SK-N-SH treated with all-trans-retinoic acid at 6 μM for 48 hours (cell line): ENCODE results near the gene ABCF3.

Source experiments
- ATAC-seq: fragments of 200-7000 bp; cut with Tn5 transposase; 3 replicates; pipeline ENCODE4 v1.9.1; 2020; ENCODE audit warnings: mild to moderate bottlenecking, moderate library complexity
- BACH2 ChIP-seq: fragments of 250-450 bp; sonication (Bioruptor Pico); IDR thresholded peaks from 2 replicates; pipeline ENCODE4 v1.9.0; 2021; ENCODE audit warnings: mild to moderate bottlenecking, borderline replicate concordance
- CREB5 ChIP-seq: fragments of 250-450 bp; sonication (Bioruptor Pico); IDR thresholded peaks from 2 replicates; pipeline ENCODE4 v1.5.1; 2020; ENCODE audit warnings: low read depth, mild to moderate bottlenecking, moderate library complexity
- CSDC2 ChIP-seq: fragments of 250-450 bp; sonication (Bioruptor Pico); IDR thresholded peaks from 2 replicates; pipeline ENCODE4 v1.5.0; 2020; ENCODE audit warnings: mild to moderate bottlenecking, moderate library complexity
- CSRNP3 ChIP-seq: fragments of 250-450 bp; sonication (Bioruptor Pico); IDR thresholded peaks from 2 replicates; pipeline ENCODE4 v1.5.1; 2021; ENCODE audit warnings: mild to moderate bottlenecking, moderate library complexity
- GLIS3 ChIP-seq: fragments of 250-450 bp; sonication (Bioruptor Pico); IDR thresholded peaks from 2 replicates; pipeline ENCODE4 v1.5.0; 2020; ENCODE audit warnings: mild to moderate bottlenecking, moderate library complexity
- ISL1 ChIP-seq: fragments of 250-450 bp; sonication (Bioruptor Pico); IDR thresholded peaks from 2 replicates; pipeline ENCODE4 v2.1.2; 2022; ENCODE audit warnings: mild to moderate bottlenecking, moderate library complexity
- OSR1 ChIP-seq: fragments of 250-450 bp; sonication (Bioruptor Pico); IDR thresholded peaks from 2 replicates; pipeline ENCODE4 v1.8.0; 2022; ENCODE audit warnings: moderate library complexity, mild to moderate bottlenecking, inconsistent platforms
- PATZ1 ChIP-seq: fragments of 250-450 bp; sonication (Bioruptor Pico); IDR thresholded peaks from 2 replicates; pipeline ENCODE4 v1.8.0; 2020; ENCODE audit warnings: mild to moderate bottlenecking, moderate library complexity, borderline replicate concordance
- PPARA ChIP-seq: fragments of 250-450 bp; sonication (Bioruptor Pico); IDR thresholded peaks from 2 replicates; pipeline ENCODE4 v1.5.0; 2020; ENCODE audit warnings: mild to moderate bottlenecking, borderline replicate concordance
- RARB ChIP-seq: fragments of 250-450 bp; sonication (Bioruptor Pico); IDR thresholded peaks from 2 replicates; pipeline ENCODE4 v1.8.0; 2021; ENCODE audit warnings: mild to moderate bottlenecking, moderate library complexity
- SNAI2 ChIP-seq: fragments of 250-450 bp; sonication (Bioruptor Pico); IDR thresholded peaks from 2 replicates; pipeline ENCODE4 v1.5.0; 2020; ENCODE audit warnings: mild to moderate bottlenecking, moderate library complexity
- TCF4 ChIP-seq: fragments of 250-450 bp; sonication (Bioruptor Pico); IDR thresholded peaks from 2 replicates; pipeline ENCODE4 v1.8.0; 2021; ENCODE audit warnings: mild to moderate bottlenecking, moderate library complexity, borderline replicate concordance
- ZFP3 ChIP-seq: fragments of 250-450 bp; sonication (Bioruptor Pico); IDR thresholded peaks from 2 replicates; pipeline ENCODE4 v1.5.0; 2020; ENCODE audit warnings: mild to moderate bottlenecking, moderate library complexity
- ZFP30 ChIP-seq: fragments of 450-650 bp; formaldehyde crosslinking; IDR thresholded peaks from 2 replicates; pipeline ENCODE4 v1.5.0; 2022; ENCODE audit warnings: mild to moderate bottlenecking, moderate library complexity
- ZNF70 ChIP-seq: fragments of 450-650 bp; formaldehyde crosslinking; IDR thresholded peaks from 2 replicates; pipeline ENCODE4 v1.5.0; 2020; ENCODE audit warnings: mild to moderate bottlenecking, moderate library complexity
- ZNF8 ChIP-seq: fragments of 450-650 bp; formaldehyde crosslinking; IDR thresholded peaks from 2 replicates; pipeline ENCODE4 v1.5.0; 2020; ENCODE audit warnings: mild to moderate bottlenecking, moderate library complexity
- TF ChIP-seq, protein P1 (sequence below): fragments of 250-450 bp; sonication (Bioruptor Pico); IDR thresholded peaks from 2 replicates; pipeline ENCODE4 v1.5.0; 2020; ENCODE audit warnings: mild to moderate bottlenecking, moderate library complexity
- TF ChIP-seq, protein P2 (sequence below): fragments of 250-450 bp; sonication (Bioruptor Pico); IDR thresholded peaks from 2 replicates; pipeline ENCODE4 v1.8.0; 2021; ENCODE audit warnings: low read depth, mild to moderate bottlenecking, moderate library complexity, borderline replicate concordance

The ABCF3 gene

GRCh38 chr3:184238246-184238818, 52.3 kb downstream of the ABCF3 start:
- TF ChIP-seq PPARA (CRISPR knock-in tag) (no peak), ZNF70 (CRISPR knock-in tag) (no peak), ZFP3 (CRISPR knock-in tag) (no peak)
- TF ChIP-seq, protein P1, sequence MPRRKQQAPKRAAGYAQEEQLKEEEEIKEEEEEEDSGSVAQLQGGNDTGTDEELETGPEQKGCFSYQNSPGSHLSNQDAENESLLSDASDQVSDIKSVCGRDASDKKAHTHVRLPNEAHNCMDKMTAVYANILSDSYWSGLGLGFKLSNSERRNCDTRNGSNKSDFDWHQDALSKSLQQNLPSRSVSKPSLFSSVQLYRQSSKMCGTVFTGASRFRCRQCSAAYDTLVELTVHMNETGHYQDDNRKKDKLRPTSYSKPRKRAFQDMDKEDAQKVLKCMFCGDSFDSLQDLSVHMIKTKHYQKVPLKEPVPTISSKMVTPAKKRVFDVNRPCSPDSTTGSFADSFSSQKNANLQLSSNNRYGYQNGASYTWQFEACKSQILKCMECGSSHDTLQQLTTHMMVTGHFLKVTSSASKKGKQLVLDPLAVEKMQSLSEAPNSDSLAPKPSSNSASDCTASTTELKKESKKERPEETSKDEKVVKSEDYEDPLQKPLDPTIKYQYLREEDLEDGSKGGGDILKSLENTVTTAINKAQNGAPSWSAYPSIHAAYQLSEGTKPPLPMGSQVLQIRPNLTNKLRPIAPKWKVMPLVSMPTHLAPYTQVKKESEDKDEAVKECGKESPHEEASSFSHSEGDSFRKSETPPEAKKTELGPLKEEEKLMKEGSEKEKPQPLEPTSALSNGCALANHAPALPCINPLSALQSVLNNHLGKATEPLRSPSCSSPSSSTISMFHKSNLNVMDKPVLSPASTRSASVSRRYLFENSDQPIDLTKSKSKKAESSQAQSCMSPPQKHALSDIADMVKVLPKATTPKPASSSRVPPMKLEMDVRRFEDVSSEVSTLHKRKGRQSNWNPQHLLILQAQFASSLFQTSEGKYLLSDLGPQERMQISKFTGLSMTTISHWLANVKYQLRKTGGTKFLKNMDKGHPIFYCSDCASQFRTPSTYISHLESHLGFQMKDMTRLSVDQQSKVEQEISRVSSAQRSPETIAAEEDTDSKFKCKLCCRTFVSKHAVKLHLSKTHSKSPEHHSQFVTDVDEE (CRISPR knock-in tag) = no peak
- ATAC-seq = no peak

DNA sequence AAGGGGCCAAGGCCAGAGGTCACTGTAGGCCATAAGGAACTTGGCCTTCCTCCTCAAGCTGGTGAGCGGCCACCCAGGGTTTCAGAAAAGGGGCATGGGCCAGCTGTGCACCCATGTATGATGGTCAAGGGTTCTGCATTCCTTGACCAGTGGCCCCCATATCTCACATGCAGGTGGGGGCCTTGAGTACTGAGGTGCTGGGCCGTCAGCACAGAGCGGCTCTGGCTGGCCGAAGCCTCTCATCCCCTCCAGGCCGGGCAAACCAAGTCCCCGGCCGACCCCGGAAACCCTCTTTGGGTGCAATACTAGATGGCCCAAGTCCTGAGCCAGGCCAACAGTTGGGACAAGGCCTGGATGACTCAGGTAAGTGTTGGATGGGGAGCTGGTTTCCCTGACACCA, 53.2 kb downstream of the ABCF3 start:
- ATAC-seq = no peak
- TF ChIP-seq ZFP30 (CRISPR knock-in tag) (no peak), ZNF70 (CRISPR knock-in tag) (no peak), OSR1 (CRISPR knock-in tag) (no peak), GLIS3 (CRISPR knock-in tag) (no peak), BACH2 (CRISPR knock-in tag) (no peak), PATZ1 (CRISPR knock-in tag) (no peak), ISL1 (CRISPR knock-in tag) (no peak), ZFP3 (CRISPR knock-in tag) (no peak), TCF4 (no peak), ZNF8 (CRISPR knock-in tag) (no peak), CREB5 (CRISPR knock-in tag) (no peak), CSDC2 (CRISPR knock-in tag) (no peak), PPARA (CRISPR knock-in tag) (no peak), RARB (no peak), CSRNP3 (CRISPR knock-in tag) (no peak)
- TF ChIP-seq, protein P2, sequence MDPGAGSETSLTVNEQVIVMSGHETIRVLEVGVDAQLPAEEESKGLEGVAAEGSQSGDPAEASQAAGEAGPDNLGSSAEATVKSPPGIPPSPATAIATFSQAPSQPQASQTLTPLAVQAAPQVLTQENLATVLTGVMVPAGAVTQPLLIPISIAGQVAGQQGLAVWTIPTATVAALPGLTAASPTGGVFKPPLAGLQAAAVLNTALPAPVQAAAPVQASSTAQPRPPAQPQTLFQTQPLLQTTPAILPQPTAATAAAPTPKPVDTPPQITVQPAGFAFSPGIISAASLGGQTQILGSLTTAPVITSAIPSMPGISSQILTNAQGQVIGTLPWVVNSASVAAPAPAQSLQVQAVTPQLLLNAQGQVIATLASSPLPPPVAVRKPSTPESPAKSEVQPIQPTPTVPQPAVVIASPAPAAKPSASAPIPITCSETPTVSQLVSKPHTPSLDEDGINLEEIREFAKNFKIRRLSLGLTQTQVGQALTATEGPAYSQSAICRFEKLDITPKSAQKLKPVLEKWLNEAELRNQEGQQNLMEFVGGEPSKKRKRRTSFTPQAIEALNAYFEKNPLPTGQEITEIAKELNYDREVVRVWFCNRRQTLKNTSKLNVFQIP (CRISPR knock-in tag) = no peak

- TF ChIP-seq TCF4 (no peak), BACH2 (CRISPR knock-in tag) (no peak), GLIS3 (CRISPR knock-in tag) (no peak), SNAI2 (no peak)
- TF ChIP-seq, protein P2 (CRISPR knock-in tag) = no peak
- ATAC-seq = no peak
Observed at GRCh38 chr3:184239708-184240107, 53.7 kb downstream of the ABCF3 start.
